Measurements from ENCODE around the gene CD247.

GRCh38 chr1:167477986-167478385, 40.3 kb downstream of the CD247 start:
- TF ChIP-seq CTCF (IDR thresholded peaks at IDR 0.05) (no peak), POLR2AphosphoS5 (IDR thresholded peaks at IDR 0.05; ENCODE audit: low read depth, low read length) (no peak), REST (IDR thresholded peaks at IDR 0.05; ENCODE audit: insufficient read depth in 1 of 2, low read depth in 2 of 2, low read length in 1 of 2) (no peak), SIN3A (IDR thresholded peaks at IDR 0.05; ENCODE audit: borderline replicate concordance, insufficient read depth, low read depth, low read length) (no peak)

All from Panc1 (cell line).